ENCODE data around the gene MYOT. TPM values are rescaled to one million over a fixed set of nuclear protein-coding genes. Genes with fewer than 3 reads are reported as not detected.
A peak's percentile ranks its signal among the peaks of the same experiment; 100 is the strongest.
"Not testable (repeated sequence)": the region's sequence is repeated elsewhere in the genome, so short reads cannot be mapped to it uniquely, and the experiment has no call there.

The MYOT gene
- total RNA-seq, 2 donors from 2014 or later: 90.8 to 117 TPM

DNA sequence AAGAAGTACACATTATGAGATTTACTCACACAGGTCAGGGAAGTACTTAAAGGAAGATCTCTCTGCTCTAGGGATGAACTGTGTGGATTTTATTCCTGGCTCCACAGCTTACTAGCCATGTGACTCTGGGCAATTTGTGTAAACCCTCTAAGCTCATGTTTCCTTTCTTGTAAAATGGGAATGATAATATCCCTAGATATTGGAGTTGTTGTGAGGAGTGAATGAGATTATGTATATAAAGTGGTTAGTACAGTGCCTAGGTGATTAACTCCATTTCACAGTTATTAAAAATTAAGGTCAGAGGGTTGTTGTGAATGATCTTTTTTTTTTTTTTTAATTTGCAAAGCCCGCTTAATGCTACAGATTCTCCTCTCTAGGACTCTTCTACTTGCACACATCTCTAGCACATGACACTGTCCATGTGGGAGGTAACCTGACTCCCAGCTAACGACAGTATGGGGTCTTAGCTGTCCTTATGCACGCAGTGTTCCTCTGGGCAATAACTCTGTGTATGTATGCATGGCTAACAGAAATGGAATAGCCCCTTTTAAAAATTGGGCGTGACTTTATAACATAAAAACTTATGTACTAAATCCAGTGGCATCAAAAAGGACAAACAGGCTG is 23.9 kb upstream of the MYOT start:
- intact Hi-C loops (cut with DNase I): no loop called here
- no peak for ATAC-seq
- DNase-seq: no peak

DNA sequence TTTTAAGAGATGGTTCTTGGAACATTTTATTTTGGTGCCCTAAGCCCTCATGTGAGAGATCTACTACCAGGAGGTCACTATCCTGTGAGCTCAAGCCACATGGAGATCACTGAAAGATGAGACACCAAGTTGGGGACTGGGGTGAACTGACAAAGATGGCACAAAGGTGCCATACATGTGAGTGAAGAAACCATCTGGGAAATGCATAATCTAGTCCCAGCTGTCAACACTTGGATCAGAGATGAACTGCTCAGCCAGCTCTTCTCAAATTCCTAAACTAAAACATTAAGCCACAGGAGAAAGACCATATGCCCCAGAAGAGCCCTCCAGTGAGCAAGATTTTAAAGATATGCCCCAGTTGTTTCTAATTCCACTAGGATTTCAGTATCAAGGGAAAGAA is 22.2 kb upstream of the MYOT start:
- peak; percentile 36 to 47 for ATAC-seq
- intact Hi-C loops (cut with DNase I): no loop called here

DNA sequence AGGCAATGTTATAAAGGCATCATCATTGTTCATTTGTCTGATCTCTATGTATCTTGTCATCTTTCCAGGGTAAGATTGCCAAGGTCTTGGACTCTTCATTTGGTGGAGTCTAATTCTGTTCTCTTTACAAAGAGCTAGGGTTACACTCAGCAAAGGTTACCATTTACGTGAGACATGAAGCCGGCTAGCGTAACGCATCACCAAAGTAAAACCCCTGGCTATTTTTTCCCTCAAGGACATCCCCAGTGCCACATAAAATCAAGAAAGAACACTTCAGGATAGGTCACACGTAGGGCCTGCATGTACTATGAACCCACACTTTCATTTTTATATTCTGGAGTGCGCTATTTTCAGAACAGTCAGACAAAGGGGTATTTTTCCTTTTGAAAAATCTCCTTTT is 20.0 kb upstream of the MYOT start:
- ATAC-seq (peak in 1 of 2 donors; percentile 47), DNase-seq (no peak)
- intact Hi-C loops (cut with DNase I): no loop called here

More for the DNA sequence above, 22.2 kb upstream of the MYOT start:
- DNase-seq: no peak

DNA sequence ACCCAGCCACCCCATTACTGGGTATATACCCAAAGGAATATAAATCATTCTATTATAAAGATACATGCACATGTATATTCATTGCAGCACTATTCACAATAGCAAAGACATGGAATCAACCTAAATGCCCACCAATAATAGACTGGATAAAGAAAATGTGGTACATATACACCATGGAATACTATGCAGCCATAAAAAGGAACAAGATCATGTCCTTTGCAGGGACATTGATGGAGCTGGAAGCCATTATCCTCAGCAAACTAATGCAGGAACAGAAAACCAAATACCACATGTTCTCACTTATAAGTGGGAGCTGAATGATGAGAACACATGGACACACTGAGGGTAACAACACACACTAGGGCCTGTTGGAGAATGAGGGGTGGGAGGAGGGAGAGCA is 14.5 kb upstream of the MYOT start:
- intact Hi-C loops (cut with DNase I); ATAC-seq; DNase-seq: not testable (repeated sequence)

DNA sequence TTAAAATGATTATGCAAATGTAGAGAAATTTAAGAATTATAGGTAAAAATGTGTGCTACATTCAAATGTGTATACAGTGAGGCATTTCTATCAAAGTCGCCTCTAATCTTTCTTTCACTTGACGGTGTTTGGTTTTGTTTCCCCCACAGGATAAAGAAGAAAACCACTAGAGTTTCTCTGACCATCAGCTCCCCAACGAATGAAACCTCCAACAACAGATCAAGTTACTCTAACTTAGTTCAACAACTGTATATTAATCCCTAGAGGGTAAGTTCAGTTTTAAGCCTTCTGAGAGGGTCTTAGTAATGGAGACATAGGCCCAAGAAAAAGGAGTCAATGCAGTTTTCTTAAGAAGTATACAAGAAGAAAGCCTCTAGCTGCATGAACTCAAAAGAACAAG is 11.5 kb upstream of the MYOT start:
- intact Hi-C loops (cut with DNase I): no loop called here
- ATAC-seq (no peak), DNase-seq (no peak)

DNA sequence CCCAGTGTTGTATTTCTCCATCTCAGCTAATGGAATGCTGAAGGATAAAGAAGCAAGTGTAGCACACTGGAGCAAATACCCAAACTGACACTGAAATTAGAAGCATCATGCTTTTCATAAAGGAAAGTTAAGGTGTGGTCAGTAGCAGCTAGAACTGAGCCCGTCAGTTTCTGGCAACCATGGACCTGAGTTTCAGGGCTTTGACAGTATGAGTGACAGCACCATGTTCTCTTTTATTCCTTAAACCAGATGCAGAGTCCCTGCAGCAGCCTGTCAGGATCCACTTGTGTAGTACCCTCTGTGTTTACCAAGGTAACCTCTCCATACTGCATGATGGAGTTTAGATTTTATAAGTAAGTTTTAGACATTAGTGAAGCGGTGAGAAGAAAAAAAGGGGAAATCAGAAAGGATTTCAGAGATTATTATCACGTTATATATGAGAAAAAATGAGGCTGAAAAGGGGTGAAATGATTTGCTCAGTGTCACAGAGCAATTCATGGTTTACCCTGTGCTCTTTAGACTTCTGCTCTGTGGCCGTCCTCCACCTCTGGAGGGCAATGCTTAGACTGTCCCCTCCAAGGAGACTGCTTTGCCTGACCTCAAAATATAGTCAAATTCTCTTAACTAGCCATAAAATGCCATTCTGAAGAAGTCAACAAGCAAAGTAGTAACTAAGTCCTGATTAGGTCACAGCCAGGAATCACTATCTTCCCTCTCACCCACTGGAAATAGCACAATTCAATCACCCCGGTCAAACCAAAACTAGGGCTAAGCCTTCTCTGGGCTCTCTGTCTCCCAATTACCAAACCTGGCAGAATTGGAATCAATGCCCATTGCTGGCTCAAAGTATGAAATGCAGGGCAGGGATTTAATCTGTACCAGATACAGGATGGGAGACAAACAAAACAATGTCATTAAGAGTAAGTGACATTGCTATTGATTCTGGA is 10.5 kb upstream of the MYOT start:
- intact Hi-C loops (cut with DNase I): no loop called here
- DNase-seq (no peak), ATAC-seq (peak; percentile 47 to 51)

DNA sequence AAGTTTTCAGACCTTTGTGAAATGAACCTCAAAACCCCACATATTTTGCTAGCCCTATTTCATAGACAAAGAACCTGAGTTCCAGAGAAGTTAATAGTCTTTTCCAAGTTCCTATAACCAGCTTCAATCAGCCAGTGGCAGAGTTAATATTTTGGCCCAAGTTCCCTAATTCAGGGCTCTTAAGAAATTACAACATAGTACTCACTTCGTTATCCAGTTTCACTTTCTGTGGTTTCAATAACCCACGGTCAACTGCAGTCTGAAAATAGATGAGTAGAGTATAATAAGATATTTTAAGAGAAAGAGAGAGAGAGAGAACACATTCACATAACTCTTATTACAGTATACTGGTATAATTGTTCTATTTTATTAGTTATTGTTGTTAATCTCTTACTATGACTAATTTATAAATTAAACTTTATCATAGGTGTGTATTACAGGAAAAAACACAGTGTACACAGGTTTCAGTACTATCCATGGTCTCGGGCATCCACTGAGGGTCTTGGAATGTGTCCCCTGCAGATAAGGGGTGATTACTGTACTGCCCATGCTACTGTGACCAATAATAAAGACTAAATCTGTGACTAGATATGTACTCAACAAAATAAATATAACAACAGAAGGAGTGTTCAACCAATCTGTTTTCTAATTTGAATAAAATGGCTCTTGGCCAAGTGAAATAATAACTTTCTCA is 9.3 kb upstream of the MYOT start:
- intact Hi-C loops (cut with DNase I): no loop called here
- DNase-seq: no peak
- ATAC-seq: peak; percentile 81 to 85

DNA sequence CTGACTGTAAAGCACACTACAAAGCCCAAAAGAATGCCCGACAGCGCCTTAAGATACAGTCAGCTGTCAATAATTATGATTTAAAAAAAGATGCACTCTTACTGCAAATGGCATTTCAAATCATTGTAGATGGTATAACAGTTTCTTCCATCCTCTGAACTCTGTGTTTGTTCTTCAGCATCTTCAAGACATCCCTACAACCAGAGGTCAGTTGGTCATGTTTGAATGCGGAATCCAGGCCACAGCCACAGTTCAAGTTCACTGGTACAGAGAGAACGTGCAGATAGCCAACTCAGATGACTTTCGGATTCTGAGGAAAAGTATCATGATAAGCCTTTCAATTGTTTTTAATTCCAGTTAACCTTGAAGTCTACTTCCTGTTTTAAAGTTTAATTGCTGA is 8.7 kb upstream of the MYOT start:
- intact Hi-C loops (cut with DNase I): no loop called here
- DNase-seq: no peak
- ATAC-seq: peak in 1 of 2 donors; percentile 38

DNA sequence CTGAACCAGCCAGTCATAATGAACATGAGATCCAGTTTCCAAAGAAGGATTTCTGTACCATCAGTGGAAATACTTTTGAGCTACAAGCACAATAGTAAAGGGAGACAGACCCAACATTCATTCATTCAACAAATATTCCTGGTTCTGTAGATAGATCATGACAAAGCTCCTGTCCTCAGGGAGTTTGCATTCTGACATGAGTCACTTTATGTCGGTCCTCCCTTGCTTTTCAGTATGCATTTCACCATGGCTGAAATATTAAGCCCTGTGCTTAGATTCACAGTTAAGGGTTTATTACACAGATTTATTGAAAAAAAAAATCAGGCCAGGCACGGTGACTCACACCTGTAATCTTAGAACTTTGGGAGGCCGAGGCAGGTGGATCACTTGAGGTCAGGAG is 5.4 kb upstream of the MYOT start:
- ATAC-seq (no peak), DNase-seq (no peak)

DNA sequence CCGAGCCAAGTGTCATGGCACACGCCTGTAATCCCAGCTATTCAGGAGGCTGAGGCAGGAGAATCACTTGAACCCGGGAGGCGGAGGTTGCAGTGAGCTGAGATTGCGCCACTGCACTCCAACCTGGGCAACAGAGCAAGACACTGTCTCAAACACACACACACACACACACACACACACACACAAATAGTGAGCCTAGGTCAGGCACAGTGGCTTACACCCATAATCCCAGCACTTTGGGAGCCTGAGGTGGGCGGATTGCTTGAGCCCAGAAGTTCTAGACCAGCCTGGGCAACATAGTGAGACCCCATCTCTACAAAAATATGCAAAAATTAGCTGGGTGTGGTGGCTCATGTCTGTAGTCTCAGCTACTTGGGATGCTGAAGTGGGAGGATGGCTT is 4.0 kb upstream of the MYOT start:
- DNase-seq; ATAC-seq; intact Hi-C loops (cut with DNase I): not testable (repeated sequence)

More for the DNA sequence above, 5.4 kb upstream of the MYOT start:
- intact Hi-C loops (cut with DNase I): no loop called here

DNA sequence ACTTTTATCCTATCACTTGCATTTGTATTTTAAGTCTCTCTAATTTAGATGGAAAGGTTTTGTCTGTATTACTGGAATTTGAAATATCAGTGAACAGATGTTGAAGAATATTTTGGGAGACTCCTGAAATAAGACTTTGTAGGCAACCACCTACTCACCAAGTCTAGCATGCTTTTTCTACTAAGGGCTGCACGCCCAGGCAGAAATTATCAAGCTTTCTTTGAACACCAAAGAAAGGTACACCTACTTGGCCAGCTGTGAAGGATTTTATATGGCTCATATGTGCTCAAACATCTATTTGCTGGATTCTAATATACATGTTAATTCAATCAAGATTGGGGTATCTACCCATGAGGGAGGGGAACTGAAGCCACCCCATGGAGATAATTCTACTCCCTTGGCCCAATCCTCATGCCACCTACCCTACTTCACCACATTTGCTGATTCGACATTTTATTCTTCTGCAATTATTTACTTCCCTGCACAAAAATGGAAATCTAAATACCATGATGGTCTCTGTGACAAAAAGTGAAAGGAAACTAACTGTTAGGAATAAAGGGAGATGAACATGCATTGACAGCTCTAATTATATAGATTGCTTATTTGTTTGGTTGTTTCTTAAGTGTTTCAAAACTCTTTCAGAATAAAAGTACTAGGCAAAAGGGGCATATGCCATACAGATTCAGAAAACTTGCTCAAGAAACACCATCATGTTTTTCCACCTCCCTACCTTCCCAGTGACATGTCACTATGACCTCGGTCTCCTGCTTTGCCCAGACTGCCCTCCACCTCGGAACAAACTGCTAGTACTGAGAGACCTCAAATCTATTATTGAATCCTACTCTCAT is 895 bp upstream of the MYOT start:
- intact Hi-C loops (cut with DNase I): no loop called here
- DNase-seq (no peak), ATAC-seq (no peak)

DNA sequence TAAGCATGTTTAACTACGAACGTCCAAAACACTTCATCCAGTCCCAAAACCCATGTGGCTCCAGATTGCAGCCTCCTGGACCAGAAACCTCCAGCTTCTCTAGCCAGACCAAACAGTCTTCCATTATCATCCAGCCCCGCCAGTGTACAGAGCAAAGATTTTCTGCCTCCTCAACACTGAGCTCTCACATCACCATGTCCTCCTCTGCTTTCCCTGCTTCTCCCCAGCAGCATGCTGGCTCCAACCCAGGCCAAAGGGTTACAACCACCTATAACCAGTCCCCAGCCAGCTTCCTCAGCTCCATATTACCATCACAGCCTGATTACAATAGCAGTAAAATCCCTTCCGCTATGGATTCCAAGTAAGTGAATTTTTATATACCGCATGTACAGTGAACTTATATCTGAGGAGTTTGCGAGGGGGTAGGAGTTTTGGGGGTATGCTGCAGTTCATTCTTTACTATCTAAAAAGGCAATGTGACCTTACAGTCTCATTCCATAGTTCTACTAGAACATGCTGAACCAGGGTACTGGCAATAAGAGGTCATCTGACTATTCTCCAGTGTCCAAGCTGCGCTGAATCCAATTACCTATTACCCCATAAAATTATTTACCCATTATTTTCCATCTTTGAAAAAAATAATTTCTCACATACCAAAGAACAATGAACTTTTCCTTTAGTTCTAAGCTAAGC is 3.1 kb downstream of the MYOT start:
- ATAC-seq (no peak), DNase-seq (no peak)
- intact Hi-C loops (cut with DNase I): no loop called here

DNA sequence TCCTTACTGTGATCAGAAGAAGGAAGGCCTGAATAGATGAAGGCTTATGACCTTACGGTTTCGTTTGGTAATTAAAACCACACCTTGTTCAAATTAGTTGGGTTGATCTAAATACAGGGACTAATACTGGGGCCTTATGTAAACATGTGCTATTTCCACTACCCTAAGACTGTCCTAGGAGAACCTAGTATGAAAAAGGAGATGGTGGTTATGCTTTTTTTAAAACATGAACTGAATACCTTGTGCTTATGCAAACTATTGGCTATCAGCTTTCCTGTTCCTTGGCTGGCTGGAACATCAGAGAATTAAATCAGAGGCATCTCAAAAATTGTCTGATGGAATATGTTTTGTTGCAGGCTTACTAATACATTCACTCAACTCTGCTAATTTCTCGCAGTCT is 3.9 kb downstream of the MYOT start:
- DNase-seq (no peak), ATAC-seq (no peak)
- intact Hi-C loops (cut with DNase I): no loop called here

DNA sequence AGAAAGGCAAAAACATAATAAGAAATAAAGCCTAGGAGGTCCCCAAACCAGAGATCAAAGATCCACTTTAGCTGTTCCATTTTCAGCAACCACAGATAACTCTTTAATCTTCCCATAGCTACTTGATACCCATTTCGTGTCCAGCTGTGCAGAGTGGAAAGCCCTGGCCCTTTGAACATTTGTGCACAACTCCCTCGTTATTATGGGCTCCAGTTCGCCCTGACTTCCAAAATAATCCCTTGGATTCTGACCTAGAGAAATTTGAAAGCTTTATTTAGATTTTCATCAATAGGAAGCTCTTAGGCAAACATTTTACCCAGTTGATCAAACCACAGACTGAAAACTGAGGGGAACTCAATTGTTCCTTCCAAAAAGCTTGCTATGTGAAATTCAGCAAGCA is 4.8 kb downstream of the MYOT start:
- ATAC-seq: no peak
- no peak for DNase-seq
- intact Hi-C loops (cut with DNase I): no loop called here

DNA sequence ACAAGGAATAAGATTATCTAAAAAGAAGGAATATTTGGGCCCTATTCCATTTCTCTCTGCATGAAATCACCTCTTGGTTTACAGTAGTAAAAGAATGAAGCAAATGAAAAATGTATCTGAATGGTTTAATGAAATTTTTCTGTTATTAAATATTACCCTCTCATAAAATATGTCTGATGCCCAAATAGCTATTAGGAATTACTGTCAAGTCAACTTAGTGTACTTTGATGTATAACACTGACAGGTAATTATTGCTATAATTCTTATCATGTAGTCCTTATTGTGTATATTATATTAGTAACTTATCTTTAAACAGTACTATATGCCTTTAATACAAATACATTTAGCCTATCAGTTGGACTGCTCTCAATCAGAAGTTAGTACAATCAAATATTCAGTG is 8.4 kb downstream of the MYOT start:
- DNase-seq (no peak), ATAC-seq (no peak)
- intact Hi-C loops (cut with DNase I): no loop called here

DNA sequence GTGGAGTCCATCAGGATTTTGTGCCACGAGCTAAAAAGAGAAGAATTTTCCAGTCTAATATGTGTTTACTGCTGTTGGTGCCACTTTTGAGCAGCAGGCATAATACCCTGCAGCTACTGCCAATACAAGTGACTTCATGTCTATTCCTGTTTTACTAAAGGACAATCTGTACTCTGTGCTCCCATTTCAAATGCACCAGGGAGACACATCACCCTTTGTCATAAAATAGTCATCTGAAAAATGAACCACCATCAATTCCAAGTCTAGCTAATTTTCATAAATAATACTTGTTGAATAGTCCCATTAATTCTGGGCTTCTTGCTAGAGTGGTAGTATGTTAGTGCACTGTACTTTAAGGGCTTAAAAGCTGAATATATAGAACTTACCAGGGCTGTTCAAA is 12.7 kb downstream of the MYOT start:
- DNase-seq (no peak), ATAC-seq (peak; percentile 59 to 92)
- intact Hi-C loops (cut with DNase I): no loop called here

DNA sequence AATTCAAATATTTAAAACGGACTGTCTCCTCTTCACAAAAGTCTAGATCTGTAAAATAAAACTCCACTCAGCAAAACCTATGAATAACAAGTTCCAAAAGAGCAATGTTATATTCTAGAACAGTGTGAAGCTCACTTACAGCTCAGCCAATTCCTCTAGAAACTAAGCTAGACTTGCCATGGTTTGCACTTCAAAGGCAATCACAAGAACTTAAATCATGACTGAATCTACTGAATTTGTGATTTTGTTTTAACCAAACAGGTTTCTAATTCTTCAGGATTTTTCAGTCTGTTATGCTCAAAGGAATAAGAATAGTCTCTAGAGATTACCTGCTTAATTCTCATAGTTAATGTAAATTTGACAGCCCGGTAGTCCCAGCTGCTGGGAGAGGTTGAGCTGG is 20.2 kb downstream of the MYOT start:
- ATAC-seq: no peak
- intact Hi-C loops (cut with DNase I): no loop called here
- no peak for DNase-seq

DNA sequence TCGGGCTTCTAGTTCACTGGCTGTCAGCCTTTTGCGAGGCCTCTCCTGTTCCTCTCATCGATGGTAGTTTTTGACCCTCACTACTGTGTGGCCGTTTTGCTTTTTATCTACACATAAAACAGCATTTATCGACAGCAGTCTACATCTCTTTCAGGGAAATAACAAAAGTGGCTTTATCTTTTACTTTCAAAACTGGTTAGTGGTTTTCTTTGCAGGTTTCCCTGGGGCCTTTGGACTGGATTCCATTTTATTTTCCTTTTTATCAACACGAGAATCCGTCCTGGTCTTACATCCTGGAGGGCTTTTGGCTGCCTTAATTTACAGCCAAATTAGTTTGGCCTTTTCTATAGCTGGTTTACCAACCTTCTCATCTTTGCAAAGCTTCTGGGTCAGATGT is 20.8 kb downstream of the MYOT start:
- DNase-seq (no peak), ATAC-seq (no peak)
- intact Hi-C loops (cut with DNase I): no loop called here
